Erythroblast (primary cell): ENCODE data around the gene YTHDF2.

ENCODE experiments used
- GATA1 ChIP-seq: IDR thresholded peaks from 2 replicates; pipeline ENCODE4 v1.6.1; 2011; ENCODE audit warnings: low read depth, mild to moderate bottlenecking, control low read depth, low read length, moderate library complexity
- POLR2A ChIP-seq: IDR thresholded peaks from 2 replicates; pipeline ENCODE4 v1.6.1; 2011; ENCODE audit warnings: mild to moderate bottlenecking, low read length

- TF ChIP-seq POLR2A: no peak
- TF ChIP-seq GATA1: no peak
Observed at GRCh38 chr1:28796352-28797211, 59.8 kb downstream of the YTHDF2 start.
